LoVo (cell line): Measurements from ENCODE around the gene LECT2.

Experiments used
- DNase-seq: peaks from one replicate; pipeline ENCODE4 v3.0.0-alpha.2; 2016; ENCODE audit warnings: low spot score

The LECT2 gene

DNA sequence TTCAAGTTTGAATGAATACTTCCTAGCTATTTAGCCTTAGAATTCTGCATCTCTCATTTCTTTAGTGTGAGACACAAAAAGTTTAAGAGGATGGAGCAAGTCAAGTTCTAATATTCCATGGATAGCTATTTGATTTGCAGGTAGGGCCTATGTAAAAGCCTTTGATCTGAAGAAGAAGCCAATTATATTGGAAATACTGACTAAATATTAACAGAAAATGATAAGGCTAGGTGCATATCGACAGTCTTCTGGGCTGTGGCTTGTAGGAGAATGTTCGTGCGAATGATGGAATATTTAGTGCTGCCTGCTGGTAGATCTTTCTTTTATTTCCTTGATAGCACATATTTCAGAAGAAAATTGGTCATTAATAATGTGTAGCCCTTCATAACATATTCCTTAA is at the start of gene LECT2:
TSS of gene LECT2 (minus strand) at position 85 of the 400 bp plus-strand sequence. CDS start 150 bp downstream, outside the sequence.
- no peak for DNase-seq

DNA sequence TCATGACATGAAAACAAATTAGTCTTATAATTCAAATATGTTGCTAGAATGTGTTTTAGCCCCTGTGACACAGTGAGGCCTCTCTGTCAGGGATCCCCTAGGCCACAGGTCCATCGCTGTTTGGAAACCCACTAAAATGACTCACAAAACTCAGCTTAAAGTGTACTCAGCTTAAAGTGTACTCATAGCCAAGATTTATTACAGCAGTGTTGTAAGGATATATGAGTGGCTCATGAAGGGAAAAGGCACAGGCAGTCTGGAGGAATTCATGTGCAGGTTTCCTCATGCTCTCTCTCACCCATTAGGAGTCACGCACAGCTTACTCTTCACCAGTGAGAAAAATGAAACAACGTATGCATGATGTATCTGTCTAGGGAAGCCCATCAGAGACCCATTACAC is 49.7 kb upstream of the LECT2 start:
- no peak for DNase-seq

DNA sequence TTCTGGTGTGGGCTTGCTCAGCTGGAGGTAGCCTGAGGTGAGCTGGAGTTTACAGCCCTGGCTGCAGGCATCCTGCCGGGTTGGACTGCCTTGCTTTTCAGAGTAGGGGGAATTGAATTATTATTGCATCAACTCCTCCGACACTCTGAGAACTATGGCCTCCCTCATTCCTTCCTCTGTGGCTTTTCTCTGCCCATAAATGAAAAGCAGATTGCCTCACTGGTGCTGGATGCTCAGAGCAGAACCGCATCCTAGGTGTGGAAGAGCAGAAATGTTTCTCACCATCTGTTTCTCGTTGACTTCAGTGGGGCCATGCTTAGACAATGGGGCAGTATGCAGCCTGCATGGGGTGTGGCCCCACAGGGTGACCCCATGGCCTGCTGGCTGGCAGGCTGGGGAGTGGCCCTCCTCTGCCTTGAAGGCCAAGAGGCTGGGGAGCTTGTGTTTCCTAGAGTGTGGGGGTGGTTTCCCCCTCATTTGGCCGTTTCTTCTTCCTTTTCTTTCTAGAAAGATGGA is 46.7 kb upstream of the LECT2 start:
- no peak for DNase-seq

DNA sequence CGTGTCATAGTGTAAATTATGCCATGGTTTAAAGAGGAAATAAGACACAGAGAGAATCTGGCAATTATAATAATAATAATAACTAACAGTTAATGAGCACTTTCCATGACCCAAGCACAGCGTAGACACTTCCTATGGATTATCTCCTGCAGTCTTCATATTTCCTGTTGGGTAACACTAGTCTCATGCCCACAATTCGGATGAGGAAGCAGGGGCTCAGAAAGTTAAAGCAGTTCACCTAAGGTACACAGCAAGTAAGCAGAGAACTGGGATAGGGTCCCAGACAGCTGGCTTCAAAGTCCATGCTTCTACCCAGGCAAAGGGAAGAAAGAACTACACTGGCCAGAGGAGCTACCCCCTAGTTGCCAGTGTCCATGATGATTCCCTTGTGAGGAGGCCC is 46.1 kb upstream of the LECT2 start:
- DNase-seq: no peak

DNA sequence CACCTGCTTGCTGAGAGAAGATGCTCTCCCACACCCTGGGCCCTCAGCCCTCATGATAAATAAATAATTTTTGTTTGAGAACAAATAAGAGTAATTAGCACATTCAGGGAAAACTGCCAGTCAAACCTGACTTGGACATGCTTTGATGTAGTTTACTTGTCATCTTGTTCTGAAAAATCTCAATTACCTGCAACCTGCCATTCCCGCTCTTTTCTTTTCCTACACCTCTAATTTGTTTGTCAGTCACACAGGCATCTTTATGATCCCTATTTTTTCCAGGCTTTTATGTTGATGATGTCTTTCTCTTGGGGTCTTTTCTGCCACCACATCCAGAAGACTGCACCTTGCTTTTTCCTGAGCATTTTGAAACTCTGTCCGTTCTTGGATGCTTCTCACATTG is 45.4 kb upstream of the LECT2 start:
- DNase-seq: no peak

DNA sequence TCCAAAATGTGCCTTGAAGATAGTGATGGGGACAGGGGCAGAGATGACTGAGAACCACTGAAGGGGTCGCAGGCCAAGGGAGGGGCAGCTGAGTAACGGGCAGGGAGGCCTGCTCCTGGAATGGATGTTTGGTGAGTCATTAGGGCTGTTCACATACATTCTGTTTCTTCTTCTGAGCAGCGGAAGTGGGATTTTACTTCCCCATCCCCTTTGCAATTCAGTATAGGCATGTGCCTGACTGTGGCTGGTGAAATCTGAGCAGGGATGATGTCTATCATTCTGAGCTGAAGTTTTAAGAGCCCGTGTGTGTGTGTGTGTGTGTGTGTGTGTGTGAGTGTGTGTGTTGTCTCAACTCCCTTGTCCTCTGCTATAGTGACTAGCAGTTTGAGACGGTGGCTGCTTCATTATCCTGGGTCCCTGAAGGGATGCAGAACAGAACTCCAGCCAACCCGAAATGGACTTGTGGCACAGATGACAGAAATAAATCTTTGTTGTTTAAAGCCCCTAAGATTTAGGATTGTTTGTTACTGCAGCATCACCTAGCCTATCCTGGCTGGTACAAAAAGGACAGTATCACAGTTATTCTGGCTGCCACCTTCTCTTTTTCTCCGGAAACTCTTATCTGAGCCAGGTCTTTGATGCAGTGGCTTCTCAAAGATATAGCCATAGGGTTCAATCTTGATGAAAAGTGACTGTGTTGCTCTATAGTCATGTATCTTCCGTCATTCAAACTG is 44.8 kb upstream of the LECT2 start:
- DNase-seq: no peak

DNA sequence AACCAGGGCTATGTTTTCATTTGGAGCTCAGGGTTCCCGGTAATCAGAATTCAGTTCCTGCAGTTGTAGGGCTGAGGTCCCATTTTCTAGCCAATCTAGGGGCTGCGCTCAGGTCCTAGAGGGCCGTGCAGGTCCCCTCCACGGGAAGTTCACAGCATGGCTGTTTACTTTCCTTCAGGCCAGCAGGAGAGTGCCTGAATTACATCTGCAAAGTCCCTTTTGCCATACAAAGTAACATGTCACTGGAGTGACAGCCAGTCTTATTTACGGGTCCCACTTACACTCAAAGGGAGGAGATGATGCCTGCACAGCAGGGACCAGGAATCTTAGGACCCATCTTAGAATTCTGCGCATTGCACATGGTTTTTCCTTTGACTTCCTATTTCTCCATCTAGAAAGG is 44.1 kb upstream of the LECT2 start:
- no peak for DNase-seq

DNA sequence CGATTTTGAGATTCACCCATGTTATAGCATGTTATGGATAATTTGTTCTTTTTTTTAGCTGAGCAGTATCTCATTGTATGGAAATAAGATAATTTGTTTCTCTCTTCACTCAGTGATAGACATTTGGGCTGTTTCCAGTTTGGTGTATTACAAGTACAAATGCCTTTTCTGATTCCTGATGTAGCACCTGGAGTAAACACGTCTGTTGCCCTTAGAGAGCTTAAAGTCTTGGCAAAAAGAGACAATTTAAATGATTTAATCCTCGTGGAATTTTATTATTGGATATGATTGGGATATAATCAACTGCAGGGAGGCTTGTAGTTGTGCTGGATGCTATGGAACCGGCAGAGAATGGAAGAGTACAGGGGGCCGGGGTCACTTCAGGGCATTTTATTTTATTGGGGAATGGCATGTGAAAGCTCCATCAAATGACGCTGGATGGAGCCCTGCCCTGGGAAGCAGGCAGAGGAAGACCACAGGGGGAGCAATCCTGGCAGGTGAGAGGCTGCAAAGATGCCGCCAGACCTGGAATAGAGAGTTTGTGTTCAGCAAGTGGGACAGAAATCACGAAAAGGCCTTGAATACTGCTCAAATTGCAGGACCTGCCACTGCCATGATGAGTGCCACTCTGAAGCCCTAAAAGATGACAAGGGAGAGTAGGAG is 43.0 kb upstream of the LECT2 start:
- no peak for DNase-seq

DNA sequence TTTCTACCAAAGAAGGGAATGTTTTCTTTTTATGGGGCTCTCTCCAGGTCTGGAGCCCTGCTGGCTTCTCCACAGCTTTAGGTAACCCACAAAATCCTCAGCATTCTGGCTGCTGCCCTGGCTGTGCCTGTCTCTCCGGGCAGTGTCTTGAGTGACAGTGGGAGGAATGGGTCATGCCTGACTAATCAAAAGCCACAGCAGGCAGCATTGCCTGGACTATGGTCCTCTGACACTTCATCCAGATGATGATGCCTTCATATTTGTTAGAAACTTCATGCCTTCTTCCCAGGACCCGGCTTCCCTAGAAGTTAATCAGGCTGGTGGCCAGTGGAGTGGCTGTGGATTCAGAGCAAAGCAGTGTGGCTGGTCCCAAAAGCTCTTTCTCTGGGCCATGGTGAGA is 41.8 kb upstream of the LECT2 start:
- DNase-seq: no peak

DNA sequence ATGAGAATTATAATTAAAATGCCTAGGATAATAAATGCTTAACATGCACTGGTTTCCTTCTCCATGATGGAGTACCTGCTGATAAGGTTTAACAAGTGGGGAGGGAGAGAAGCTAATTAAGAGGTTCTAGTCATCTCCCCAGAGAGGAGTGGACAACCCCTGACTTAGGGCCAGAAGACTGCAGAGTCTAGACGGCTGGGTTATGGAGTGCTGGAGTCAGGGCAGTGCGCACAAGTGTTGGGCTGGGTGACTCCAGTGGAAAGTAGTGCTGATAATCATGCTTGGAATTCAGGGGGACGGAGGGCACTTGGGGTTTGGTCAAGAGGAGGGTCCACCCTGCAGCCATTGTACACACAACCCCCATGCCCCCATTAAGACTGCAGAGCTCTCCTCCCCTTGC is 41.2 kb upstream of the LECT2 start:
- DNase-seq: no peak

DNA sequence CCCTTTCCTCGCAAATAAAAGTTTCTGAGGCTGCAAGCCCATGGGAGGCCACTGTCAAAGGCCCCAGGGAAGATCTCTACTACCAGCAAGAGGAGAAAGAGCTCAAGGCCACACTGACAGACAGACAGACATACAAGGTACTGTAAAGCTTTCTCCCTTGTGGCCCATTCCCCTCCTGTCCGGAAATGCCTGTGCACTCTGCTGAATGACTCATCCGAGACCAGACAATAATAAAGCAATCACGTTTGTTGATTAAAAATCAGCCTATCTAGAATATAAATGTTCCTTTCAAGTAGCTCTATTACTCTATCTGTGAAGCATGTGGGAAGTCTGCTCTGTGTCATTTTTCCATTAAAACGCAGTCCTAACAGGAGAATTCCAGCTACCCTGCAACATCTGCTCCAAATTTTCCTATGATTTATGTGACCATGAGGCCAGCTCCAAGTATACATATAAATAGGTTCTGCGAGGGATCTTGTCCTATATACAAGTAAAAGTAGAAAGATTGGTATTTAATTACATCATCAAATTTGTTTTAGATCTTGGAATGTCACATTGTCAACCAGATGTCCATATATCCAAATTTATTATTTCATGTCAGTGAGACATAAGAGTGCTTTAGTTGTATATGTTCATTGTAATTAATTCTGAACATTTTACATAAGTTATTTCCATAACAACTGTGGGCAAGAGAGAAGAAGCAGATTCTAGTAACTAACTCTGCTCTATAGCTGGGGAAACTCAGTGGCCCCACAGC is 39.3 kb upstream of the LECT2 start:
- DNase-seq: no peak

DNA sequence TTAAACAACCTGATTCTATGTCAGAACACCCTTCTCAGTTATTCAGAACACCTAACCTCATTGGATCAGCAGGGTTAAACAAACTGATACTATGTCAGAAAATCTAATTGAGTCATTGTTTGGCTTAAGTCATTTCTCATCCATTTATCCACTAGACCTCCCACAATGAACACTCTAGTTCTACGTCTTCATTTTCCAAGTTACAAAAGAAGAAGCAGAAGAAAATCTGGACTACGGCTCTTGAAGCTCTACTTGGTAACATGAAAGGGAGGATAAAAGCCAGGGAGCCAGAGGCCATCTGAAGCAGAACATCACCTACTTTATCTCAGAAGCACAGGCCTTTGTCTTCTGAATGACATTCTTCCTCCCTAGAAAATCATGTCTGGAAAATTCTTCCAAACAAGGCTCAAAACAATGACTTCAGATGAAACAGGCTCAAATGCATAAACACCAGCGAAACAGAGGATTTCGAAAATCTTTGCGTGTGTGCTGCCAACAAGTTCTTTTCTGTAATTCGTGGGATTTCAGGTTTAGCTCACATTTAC is 38.6 kb upstream of the LECT2 start:
- DNase-seq: no peak

DNA sequence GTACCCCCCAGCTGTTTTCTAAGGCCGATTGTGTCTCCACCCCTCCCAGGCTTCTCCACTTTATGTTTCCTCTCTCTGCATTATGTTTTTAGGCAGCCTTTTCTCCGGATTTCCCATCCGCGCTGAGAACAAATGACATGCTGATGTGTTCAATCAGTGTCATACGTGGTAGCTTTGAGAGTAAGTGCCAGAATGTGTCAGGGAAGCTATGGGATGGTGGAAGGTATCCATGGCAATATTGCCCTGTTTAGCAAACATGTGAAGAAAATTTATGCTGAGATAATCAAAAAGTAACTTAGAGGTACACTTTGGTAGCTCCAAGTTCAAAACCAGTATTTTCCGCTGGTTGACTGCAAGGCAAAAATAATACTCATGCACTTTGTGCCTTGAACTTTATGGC is 36.6 kb upstream of the LECT2 start:
- no peak for DNase-seq

DNA sequence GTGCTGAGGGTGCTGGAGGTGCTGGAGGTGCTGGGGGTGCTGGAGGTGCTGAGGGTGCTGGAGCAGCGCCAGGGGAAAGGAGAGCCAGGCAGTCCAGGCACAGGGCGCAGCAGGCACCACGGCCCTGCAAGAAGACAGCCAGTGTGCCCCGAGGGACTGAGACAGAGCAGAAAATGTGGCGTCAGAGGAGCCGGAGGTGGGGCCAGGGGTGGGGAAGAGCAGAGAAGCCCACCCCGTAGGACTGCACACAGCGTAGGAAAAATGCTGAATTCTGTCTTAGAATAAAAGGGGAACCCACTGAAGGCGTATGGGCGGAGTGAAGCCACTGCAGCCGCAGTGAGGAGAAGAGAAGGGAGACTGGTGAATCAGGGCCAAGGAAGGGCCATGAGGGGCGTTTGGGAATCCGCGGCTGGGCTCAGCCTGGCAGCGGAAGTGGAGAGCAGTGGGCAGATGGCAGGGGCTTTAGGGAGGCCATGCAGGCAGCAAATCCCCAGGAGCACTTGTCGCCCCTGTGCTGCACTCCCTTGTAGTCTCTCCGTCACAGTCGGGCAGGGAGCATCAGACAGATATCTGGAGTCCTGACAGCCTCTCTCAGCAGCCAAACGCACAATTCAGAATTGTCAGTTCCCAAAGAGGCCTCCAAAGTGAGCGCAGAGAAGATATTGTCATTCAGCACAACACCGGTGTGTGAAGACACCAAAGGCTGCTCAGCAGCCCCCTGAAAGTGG is 35.9 kb upstream of the LECT2 start:
- DNase-seq: no peak

DNA sequence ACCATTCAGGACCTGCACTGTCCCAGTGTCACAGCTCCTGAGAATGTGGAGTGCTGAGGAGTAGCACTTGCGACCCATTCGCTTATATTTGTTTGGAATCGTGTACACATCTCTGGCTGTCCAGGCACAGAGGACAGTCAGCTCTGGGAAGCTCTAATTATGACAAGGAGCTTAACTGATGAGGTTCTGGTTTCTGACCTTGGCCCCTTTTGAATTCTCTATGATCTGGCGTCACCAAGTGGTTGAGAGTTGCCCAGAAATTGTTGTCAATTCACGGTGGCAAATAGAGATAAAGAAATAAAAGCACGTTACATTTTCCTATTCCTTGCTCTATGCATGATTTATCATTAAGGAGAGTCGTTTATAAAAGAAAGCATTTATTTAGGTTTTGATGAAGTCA is 34.9 kb upstream of the LECT2 start:
- no peak for DNase-seq

DNA sequence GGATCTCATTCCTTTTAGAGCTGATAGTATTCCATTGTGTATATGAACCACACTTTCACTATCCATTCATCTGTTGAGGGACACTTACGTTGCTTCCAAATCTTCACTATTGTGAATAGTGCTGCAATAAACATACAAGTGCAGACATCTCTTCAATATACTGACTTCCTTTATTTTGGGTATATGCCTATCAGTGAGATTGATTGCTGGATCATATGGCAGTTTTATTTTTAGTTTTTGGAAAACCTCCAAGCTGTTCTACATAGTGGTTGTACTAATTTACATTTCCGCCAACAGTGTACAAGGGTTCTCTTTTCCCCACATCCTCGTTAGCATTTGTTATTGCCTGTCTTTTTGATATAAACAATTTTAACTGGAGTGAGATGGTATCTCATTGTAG is 33.8 kb upstream of the LECT2 start:
- no peak for DNase-seq

DNA sequence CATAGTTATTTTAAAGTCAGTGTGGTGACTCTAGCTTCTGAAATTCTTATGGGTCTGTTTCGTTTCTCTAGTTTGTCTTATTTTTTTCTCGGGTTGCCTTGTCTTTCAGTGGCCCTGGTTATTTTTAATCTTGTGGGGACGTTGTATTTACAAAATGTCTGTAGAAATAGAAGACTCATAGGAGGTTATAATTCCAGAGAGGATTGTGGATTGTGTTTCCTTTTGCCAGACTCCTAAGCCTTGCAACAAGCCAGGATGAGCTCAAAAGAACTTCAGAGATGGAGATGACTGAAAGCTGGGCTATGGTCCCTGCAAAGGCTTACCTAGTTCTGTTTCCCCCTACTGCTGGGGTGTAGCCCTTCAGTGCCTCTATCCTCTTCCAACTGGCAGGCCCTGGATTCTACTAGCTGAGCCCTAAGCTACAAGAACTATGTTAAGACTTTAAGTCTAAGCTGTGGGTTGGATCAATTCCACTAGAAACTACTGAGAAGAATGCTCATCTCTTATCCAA is 32.2 kb upstream of the LECT2 start:
- no peak for DNase-seq

DNA sequence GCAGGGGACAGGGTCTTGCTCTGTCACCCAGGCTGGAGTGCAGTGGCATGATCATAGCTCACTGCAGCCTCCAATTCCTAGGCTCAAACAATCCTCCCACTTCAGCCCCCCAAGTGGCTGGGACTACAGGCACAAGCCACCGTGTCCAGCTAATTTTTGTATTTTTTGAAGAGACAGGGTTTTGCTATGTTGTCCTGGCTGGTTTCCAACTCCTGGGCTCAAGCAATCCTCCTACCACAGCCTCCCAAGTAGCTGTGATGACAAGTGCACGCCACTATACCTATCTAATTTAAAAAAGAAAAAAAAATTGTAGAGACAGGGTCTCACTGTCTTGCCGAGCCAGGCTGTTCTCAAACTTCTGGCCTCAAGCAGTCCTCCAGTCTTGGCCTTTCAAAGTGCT is 31.6 kb upstream of the LECT2 start:
- no peak for DNase-seq

DNA sequence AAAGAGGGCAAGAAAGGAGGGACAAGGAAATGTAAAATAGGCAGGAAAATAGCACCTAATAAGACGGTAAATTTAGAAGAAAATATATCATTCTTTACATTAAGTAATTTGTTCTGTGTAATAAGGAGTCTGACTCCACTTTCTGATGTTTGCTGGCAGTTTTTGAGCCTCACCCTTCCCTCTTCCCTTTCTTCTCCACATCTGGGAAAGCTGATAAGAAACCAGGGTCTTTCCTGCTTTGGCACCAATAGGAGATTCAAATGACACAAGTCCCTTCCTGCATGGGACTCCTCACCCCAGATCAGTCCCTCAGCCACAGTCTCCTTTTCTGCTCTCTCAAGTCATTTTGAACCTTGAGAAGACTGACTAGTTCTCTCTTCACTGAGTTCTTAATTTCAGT is 31.2 kb upstream of the LECT2 start:
- DNase-seq: no peak

DNA sequence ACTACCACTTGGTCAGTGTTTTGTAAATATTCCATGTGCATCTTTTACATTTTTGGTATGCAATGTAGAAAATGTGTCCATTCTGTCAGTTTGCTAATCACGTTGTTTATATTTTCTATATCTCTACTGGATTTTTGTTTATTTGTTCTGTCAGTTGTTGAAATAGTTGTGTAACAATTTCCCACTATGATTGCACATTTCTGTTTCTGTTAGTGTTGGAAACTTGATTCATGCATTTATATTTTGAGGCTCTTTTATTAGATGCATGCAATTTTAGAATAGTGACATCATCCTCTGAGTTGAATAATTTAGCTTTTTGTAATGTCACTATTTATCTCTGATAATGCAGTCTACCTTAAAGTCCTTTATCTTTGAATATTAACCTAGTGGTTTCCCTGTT is 25.8 kb upstream of the LECT2 start:
- DNase-seq: no peak

DNA sequence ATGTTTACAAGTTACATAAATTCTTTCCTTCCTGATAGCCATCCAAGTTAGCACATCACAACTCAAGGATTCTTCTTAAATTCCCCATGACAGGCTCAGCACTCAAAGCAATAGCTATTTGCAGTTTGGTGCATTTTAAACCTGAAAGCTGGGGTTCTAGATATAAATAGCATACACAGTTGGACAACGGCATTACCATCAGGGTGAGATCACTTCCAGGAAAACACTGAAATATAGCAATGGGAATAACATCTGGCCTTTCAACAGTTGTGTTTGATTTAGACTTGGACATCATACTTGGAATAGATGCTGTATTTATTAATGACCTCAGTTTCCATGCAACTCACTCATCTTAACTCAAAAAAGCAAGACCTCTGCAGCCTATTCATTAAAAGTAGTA is 24.7 kb upstream of the LECT2 start:
- DNase-seq: no peak

DNA sequence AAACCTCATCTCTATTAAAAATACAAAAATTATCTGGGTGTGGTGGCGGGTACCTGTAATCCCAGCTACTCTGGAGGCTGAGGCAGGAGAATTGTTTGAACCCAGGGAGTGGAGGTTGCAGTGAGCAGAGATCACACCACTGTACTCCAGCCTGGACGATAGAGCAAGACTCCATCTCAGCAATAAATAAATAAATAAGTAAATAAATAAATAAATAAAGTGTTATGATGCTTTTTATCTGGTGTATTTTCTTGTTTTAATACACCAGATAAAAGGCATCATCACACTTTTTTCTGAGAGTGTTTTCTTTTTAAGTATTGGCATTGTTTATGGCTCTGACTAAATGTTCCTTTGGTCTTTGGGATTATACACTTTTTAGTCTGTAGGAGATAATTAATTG is 24.2 kb upstream of the LECT2 start:
- no peak for DNase-seq
